HEK293 (cell line): ENCODE results near the gene TFE3.

Experiments
- AEBP2 ChIP-seq: fragments of 450-650 bp; formaldehyde crosslinking; IDR thresholded peaks from 2 replicates; pipeline ENCODE4 v1.5.1; 2016; ENCODE audit warnings: missing biosample characterization, missing genetic modification characterization, borderline replicate concordance
- BCL11A ChIP-seq: fragments of 450-650 bp; formaldehyde crosslinking; IDR thresholded peaks from 2 replicates; pipeline ENCODE4 v1.5.1; 2016; ENCODE audit warnings: low read depth, missing biosample characterization, missing genetic modification characterization
- GLIS1 ChIP-seq: fragments of 450-650 bp; formaldehyde crosslinking; IDR thresholded peaks from 2 replicates; pipeline ENCODE4 v1.5.1; 2016; ENCODE audit warnings: missing biosample characterization, missing genetic modification characterization
- HOXC10 ChIP-seq: sonication (generic); formaldehyde crosslinking; IDR thresholded peaks from 2 replicates; pipeline ENCODE4 v1.8.1; 2023; ENCODE audit warnings: mild to moderate bottlenecking, missing genetic modification reagents
- MZF1 ChIP-seq: fragments of 450-650 bp; formaldehyde crosslinking; IDR thresholded peaks from 2 replicates; pipeline ENCODE4 v1.5.1; 2017; ENCODE audit warnings: missing biosample characterization, missing genetic modification characterization, borderline replicate concordance
- OSR2 ChIP-seq: fragments of 450-650 bp; formaldehyde crosslinking; IDR thresholded peaks from 2 replicates; pipeline ENCODE4 v1.5.1; 2016; ENCODE audit warnings: missing biosample characterization, missing genetic modification characterization
- PRDM1 ChIP-seq: fragments of 450-650 bp; formaldehyde crosslinking; IDR thresholded peaks from 2 replicates; pipeline ENCODE4; 2016; ENCODE audit warnings: missing biosample characterization, missing genetic modification characterization
- PRDM2 ChIP-seq: fragments of 450-650 bp; formaldehyde crosslinking; IDR thresholded peaks from 2 replicates; pipeline ENCODE4 v1.5.1; 2016; ENCODE audit warnings: missing biosample characterization, missing genetic modification characterization, borderline replicate concordance
- REST ChIP-seq: fragments of 450-650 bp; formaldehyde crosslinking; IDR thresholded peaks from 2 replicates; pipeline ENCODE4 v1.5.1; 2016; ENCODE audit warnings: missing biosample characterization, missing genetic modification characterization
- SETDB1 ChIP-seq: IDR thresholded peaks from one replicate; pipeline ENCODE4 v1.6.1; 2017; ENCODE audit warnings: mild to moderate bottlenecking, low read length, moderate library complexity, mixed read lengths; ENCODE audit not compliant: insufficient read length
- SP2 ChIP-seq: fragments of 450-650 bp; formaldehyde crosslinking; IDR thresholded peaks from 2 replicates; pipeline ENCODE4 v1.5.1; 2016; ENCODE audit warnings: missing biosample characterization, missing genetic modification characterization
- ZEB2 ChIP-seq: fragments of 450-650 bp; formaldehyde crosslinking; IDR thresholded peaks from 2 replicates; pipeline ENCODE4 v1.5.1; 2016; ENCODE audit warnings: missing biosample characterization, missing genetic modification characterization
- ZNF121 ChIP-seq: fragments of 450-650 bp; formaldehyde crosslinking; IDR thresholded peaks from 2 replicates; pipeline ENCODE4 v1.5.1; 2016; ENCODE audit warnings: missing biosample characterization, missing genetic modification characterization
- ZNF184 ChIP-seq: fragments of 450-650 bp; IDR thresholded peaks from 2 replicates; pipeline ENCODE4 v1.5.1; 2018; ENCODE audit warnings: missing biosample characterization, mild to moderate bottlenecking, missing genetic modification characterization
- ZNF211 ChIP-seq: fragments of 450-650 bp; formaldehyde crosslinking; IDR thresholded peaks from 2 replicates; pipeline ENCODE4 v1.5.1; 2016; ENCODE audit warnings: low read depth, missing biosample characterization, missing genetic modification characterization
- ZNF366 ChIP-seq: fragments of 450-650 bp; formaldehyde crosslinking; conservative IDR thresholded peaks from 2 replicates; pipeline ENCODE4 v1.5.1; 2016; ENCODE audit warnings: missing biosample characterization, missing genetic modification characterization
- ZNF433 ChIP-seq: fragments of 450-650 bp; formaldehyde crosslinking; IDR thresholded peaks from 2 replicates; pipeline ENCODE4 v1.5.1; 2016; ENCODE audit warnings: missing biosample characterization, missing genetic modification characterization, low read depth
- ZNF510 ChIP-seq: fragments of 450-650 bp; formaldehyde crosslinking; IDR thresholded peaks from 2 replicates; pipeline ENCODE4 v1.5.1; 2018; ENCODE audit warnings: mild to moderate bottlenecking, missing genetic modification characterization, missing biosample characterization; ENCODE audit not compliant: insufficient replicate concordance
- ZNF585B ChIP-seq: fragments of 450-650 bp; formaldehyde crosslinking; IDR thresholded peaks from 2 replicates; pipeline ENCODE4 v1.5.1; 2016; ENCODE audit warnings: missing biosample characterization, missing genetic modification characterization
- ZNF785 ChIP-seq: fragments of 450-650 bp; formaldehyde crosslinking; IDR thresholded peaks from 2 replicates; pipeline ENCODE4 v1.5.1; 2016; ENCODE audit warnings: missing biosample characterization, missing genetic modification characterization
- ZNF792 ChIP-seq: fragments of 450-650 bp; formaldehyde crosslinking; IDR thresholded peaks from 2 replicates; pipeline ENCODE4 v1.5.1; 2016; ENCODE audit warnings: missing biosample characterization, missing genetic modification characterization
- ZSCAN16 ChIP-seq: fragments of 450-650 bp; formaldehyde crosslinking; IDR thresholded peaks from 2 replicates; pipeline ENCODE4 v1.5.1; 2016; ENCODE audit warnings: missing biosample characterization, missing genetic modification characterization
- ZSCAN5A ChIP-seq: fragments of 450-650 bp; formaldehyde crosslinking; IDR thresholded peaks from 2 replicates; pipeline ENCODE4 v1.5.1; 2016; ENCODE audit warnings: missing biosample characterization, missing genetic modification characterization
- TF ChIP-seq, protein P1 (sequence below): fragments of 450-650 bp; formaldehyde crosslinking; IDR thresholded peaks from 2 replicates; pipeline ENCODE4 v1.5.0; 2017; ENCODE audit warnings: missing biosample characterization, missing genetic modification characterization, borderline replicate concordance

TFE3 gene

GRCh38 chrX:49054073-49054762 is 11.1 kb upstream of the TFE3 start (continued):
- TF ChIP-seq PRDM2 (tag by site-specific recombination) (no peak), ZNF785 (tag by site-specific recombination) (no peak), AEBP2 (tag by site-specific recombination) (no peak), SP2 (tag by site-specific recombination) (no peak), ZEB2 (peak; percentile 21; the same call in 1 of the 2 replicates), PRDM1 (tag by site-specific recombination) (no peak), ZNF184 (tag by site-specific recombination) (no peak), ZNF211 (tag by site-specific recombination) (no peak), ZNF510 (no peak), GLIS1 (no peak), SETDB1 (peak; percentile 76), ZNF585B (tag by site-specific recombination) (no peak; the same call in 1 of the 2 replicates), ZNF433 (tag by site-specific recombination) (no peak), ZSCAN5A (peak; percentile 23; the same call in 1 of the 2 replicates), ZNF366 (tag by site-specific recombination) (peak; percentile 38), BCL11A (tag by site-specific recombination) (peak; percentile 95; the same call in 1 of the 2 replicates), ZNF792 (tag by site-specific recombination) (no peak), HOXC10 (CRISPR knock-in tag) (no peak), REST (tag by site-specific recombination) (no peak), ZSCAN16 (no peak), MZF1 (tag by site-specific recombination) (no peak), OSR2 (no peak), ZNF121 (tag by site-specific recombination) (no peak)
- TF ChIP-seq, protein P1, sequence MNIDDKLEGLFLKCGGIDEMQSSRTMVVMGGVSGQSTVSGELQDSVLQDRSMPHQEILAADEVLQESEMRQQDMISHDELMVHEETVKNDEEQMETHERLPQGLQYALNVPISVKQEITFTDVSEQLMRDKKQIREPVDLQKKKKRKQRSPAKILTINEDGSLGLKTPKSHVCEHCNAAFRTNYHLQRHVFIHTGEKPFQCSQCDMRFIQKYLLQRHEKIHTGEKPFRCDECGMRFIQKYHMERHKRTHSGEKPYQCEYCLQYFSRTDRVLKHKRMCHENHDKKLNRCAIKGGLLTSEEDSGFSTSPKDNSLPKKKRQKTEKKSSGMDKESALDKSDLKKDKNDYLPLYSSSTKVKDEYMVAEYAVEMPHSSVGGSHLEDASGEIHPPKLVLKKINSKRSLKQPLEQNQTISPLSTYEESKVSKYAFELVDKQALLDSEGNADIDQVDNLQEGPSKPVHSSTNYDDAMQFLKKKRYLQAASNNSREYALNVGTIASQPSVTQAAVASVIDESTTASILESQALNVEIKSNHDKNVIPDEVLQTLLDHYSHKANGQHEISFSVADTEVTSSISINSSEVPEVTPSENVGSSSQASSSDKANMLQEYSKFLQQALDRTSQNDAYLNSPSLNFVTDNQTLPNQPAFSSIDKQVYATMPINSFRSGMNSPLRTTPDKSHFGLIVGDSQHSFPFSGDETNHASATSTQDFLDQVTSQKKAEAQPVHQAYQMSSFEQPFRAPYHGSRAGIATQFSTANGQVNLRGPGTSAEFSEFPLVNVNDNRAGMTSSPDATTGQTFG (tag by site-specific recombination), result no peak
